GM21737 (cell line): ENCODE data around the gene ATF7IP2.
A peak's percentile ranks its signal among the peaks of the same experiment; 100 is the strongest.
"Not testable (repeated sequence)": the region's sequence is repeated elsewhere in the genome, so short reads cannot be mapped to it uniquely, and the experiment has no call there.

Experiments used
- ATAC-seq: cut with Tn5 transposase; IDR thresholded peaks from one replicate; pipeline ENCODE4 v1.9.1; 2021; ENCODE audit warnings: mild to moderate bottlenecking, moderate library complexity; ENCODE audit not compliant: unreplicated experiment

ATF7IP2 gene

DNA sequence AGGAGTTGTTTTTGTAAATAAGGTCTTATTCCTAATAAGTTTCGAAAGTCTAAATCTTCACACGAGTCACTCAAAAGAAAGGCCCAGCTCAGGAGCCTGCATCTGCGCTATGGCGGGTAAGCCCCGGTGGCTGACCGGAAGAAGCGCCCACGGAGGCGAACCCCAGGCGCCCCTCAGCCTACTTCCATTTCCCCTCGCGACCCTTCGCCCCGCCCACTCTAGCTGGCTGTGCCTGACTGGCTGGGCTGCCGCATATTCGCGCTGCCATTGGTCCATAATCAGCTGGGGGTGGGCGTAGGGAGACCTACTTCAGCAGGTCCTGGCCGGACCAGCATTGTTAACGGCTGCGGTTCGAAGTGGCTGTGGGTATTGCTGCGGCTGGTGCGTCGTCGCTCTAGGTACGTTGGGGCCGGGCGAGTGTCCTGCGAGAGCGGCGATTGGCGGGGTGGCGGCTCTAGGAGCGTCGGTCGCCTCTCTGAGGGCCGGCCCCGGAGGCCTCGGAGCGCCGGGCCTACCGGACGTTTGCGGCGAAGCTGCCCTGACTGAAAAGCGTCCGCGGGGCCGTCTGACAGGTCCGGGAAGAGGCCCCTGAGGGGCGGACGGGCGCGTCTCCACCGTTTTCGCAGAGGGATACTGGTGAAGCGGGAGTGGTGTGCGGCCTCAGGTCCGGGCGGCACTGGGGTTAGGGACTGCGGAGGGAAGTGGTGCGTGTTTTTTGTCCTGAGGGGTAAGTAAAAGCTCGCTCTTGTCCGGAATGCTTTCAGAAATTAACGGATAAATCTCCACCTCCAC is at the start of gene ATF7IP2:
Gene ATF7IP2 (plus strand): TSS at position 337 of the 792 bp plus-strand sequence. CDS start 44,560 bp downstream, outside the sequence.
- peak; percentile 90 for ATAC-seq

DNA sequence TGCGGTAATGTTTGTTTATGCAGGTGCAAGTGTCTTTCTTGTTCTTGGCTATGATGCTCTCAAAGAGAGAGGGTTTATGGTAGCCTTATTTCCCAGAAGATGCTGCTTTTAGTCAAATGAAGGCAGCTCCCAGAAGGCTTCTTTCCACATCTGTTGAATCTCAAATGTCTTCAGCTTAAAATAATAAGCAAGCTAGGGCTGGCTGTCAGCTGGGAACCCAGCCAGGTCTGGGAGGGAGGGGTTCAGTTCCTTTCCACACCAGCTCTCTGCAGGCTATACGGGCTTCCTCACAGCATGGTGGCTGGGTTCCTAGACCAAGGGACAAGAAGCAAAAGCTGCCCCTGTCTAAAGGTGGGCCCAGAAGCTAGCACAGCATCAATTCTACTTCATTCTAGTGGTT is 47.4 kb upstream of the ATF7IP2 start:
- no peak for ATAC-seq

DNA sequence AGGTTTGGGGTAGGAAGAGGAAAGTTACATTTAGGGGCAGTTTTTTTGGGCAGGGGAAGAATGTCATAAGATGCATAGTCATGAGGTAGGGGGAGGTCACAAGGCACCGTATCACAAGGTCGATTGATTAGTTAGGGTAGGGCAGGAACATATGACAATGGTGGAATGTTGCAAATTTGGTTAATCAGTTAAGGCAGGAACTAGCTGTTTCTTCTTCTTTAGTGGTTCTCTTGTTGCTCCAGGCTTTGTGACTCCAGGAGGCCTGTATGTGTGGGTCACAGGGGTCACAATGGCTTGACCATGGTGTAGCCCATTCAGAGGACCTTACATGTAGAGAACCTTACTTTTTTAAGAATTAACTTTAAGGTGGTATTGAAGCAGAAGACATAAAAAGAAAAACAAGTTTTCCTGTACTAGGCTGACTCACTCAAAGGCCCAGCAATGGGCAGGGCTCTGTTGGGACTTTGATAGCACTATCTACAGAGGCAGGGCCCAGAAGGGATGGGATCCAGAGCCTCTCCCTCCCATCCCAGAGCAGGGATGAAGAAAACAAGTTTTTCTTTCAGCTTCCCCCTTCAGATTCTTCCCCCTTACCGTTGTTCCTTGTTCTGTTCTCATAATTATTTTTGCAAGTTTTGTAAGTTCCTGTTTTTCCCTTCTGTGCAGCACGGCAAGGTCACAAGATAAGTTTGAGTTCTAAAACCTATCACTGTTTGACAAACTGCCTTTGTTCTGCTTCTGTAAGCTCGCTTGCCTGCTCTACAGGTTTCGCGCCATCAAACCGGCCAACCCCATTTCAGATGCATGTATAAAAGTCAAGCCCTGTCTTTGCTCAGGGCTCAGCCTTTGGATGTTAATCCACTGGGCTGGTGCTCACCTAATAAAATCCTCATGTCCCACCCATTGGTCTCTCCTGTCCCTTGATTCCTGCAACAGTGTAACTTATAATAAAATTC is 45.8 kb upstream of the ATF7IP2 start:
- ATAC-seq, result no peak

- no peak for ATAC-seq
Observed at GRCh38 chr16:10343124-10343760, 42.6 kb upstream of the ATF7IP2 start.

DNA sequence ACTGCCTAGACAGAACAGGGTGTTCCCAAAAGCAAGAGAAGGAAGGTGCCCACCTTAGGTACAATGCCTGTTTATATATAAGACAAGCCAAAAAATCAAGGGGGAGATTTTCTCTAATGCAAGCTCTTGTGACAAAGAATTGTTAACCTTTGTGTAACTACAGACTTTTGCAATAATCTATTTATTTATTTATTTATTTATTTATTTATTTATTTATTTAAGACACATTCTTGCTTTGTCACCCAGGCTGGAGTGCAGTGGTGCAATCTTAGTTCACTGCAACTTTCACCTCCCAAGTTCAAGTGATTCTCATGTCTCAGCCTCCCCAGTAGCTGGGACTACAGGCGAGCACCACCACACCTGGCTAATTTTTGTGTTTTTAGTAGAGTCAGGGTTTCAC is 41.2 kb upstream of the ATF7IP2 start:
- not testable (repeated sequence) for ATAC-seq

DNA sequence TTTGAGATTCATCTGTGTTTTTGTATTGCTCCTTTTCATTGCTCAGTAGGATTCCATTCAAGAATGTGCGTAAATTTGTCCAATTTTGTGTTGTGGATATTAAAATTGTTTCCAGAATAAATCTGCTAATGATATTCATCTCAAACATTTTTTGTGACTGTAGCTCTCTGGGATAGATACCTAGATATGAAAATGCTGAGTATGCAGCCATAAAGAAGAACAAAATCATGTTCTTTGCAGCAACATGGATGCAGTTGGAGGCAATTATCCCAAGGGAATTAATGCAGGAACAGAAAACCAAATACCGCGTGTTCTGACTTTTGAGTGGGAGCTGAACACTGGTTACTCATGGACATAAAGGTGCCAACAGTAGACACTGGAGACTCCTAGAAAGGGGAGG is 40.2 kb upstream of the ATF7IP2 start:
- ATAC-seq, result no peak

GRCh38 chr16:10349851-10350250 is 36.0 kb upstream of the ATF7IP2 start:
- ATAC-seq, result no peak

GRCh38 chr16:10352262-10352661 is 33.6 kb upstream of the ATF7IP2 start:
- ATAC-seq, result no peak

DNA sequence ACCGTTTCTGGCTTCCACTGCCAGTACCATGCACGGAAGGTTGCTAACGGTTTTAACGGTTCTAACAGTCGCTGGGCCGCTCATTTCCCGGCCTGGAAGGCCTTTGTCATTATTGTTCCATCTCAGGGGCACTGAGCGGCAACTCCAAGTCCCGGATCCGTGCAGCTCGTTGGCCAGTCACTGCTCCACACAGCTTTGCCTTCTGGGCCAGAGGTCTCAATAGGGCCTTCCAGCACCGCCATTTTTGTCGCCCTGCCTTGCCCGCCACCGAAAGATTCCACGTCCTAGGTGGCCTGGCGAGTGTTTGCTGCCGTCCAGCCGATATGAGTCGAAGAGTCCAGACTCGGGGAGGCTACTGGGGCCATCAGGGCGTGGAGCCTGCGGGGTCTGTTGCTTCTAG is 30.3 kb upstream of the ATF7IP2 start:
- ATAC-seq, result no peak

DNA sequence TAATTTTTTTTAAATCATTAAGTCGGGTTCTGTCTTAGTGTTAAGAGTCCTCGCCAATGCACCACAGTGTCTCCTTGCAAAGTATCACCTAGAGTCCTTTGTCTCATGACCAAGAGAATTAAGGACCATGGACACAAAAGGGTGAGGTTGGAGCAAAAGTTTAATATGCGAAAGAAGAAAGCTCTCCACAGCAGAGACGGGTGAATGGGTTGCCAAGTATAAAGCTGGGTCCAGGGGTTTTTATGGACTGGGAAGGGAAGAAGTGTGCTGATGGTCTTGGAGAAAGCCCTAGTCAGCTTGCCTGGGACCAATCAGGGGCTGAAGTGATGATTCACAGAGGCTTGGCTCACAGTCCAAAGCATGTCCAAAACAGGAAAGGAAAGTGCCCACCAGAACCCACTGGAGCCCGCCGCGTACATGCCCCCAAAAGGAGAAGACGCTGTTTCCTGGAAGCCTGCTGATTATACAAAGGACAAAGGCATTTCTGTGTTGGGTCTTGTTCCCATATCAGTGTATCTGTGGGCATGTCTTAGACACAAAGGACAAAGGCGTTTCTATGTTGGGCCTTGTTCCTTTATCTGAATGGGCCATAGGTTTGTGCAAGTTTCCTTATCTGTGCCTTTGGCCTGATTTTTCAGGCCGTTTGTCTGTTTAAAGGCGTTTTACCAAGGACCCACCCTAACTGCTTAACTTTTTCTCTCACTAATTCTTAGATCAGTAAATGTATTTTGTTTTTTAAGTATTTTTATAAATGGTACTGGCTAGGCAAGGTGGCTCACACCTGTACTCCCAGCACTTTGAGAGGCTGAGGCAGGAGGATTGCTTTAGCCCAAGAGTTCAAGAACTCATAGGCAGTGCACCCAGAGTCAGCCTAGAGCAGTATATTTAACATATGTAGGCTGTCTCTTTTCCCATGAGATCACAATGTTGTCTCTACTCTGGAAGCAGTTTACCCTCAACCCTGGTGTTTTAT is 28.7 kb upstream of the ATF7IP2 start:
- ATAC-seq, result no peak

DNA sequence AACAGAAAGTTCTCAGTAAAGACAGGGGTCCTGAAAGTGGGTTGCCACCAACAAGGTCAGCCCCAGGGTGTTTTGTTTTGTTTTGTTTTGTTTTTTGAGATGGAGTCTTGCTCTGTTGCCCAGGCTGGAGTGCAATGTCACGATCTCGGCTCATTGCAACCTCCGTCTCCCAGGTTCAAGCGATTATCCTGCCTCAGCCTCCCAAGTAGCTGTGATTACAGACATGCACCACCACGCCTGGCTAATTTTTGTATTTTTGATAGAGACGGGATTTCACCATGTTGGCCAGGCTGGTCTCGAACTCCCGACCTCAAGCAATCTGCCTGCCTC is 24.1 kb upstream of the ATF7IP2 start:
- ATAC-seq, result not testable (repeated sequence)

GRCh38 chr16:10362077-10362863 is 23.6 kb upstream of the ATF7IP2 start:
- ATAC-seq, result no peak

- not testable (repeated sequence) for ATAC-seq
Observed at GRCh38 chr16:10362864-10363197, 23.0 kb upstream of the ATF7IP2 start.

- ATAC-seq, result not testable (repeated sequence)
Observed at GRCh38 chr16:10366619-10367018, 19.2 kb upstream of the ATF7IP2 start.

- ATAC-seq, result no peak
Observed at GRCh38 chr16:10367616-10368188, 18.2 kb upstream of the ATF7IP2 start.

DNA sequence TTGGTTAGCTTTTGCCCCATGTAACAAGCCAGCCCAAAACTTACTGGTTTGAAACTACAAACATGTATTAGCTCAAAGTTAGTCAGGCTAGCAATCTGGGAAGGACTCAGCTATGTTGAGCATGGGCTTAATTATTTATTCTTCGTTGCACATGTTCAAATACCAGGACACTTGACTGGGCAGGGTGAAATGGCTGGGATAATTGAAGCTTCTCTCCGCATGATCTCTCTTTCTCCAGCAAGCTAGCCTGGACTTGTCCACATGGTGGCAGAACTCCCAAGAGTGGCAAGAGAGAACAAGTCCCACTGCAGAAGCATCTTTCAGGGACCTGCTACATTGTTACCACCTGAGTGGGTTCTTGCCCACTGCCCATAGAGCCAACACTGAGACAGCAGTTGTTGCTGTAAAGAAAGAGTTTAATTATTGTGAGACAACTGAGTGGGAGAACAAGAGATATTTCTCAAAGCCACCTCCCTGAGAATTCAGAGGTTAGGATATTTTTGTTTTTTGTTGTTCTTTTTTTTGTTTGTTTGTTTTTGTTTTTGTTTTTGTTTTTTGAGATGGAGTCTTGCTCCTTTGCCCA is 16.8 kb upstream of the ATF7IP2 start:
- ATAC-seq, result no peak

- ATAC-seq, result no peak
Observed at GRCh38 chr16:10370096-10370726, 15.7 kb upstream of the ATF7IP2 start.

GRCh38 chr16:10371592-10371991 is 14.3 kb upstream of the ATF7IP2 start:
- no peak for ATAC-seq
